HepG2 (cell line): ENCODE measurements around the gene PRCD. TPM values are rescaled to one million over a fixed set of nuclear protein-coding genes. Genes with fewer than 3 reads are reported as not detected.

Experiments used
- ATAC-seq: fragments of 200-7000 bp; cut with Tn5 transposase; 3 replicates; pipeline ENCODE4 v1.9.1; 2020; ENCODE audit warnings: mild to moderate bottlenecking, moderate library complexity
- BruUV-seq: library from RNA; stranded (reverse); fragments of 400-500 nt; replicated peaks from 2 replicates; lab custom pipeline; 2021; lab: Mats Ljungman, UMichigan
- CTCF ChIA-PET: fragments of 300-600 bp; formaldehyde crosslinking; extraction: SDS; loops from one replicate; lab custom pipeline; 2021; ENCODE audit warnings: low total read pairs, inconsistent platforms, low intra/inter-chr PET ratio; lab: Yijun Ruan, JAX
- POLR2A ChIA-PET: fragments of 350-600 bp; sonication (Branson Sonifier 250); formaldehyde crosslinking; loops from one replicate; lab custom pipeline; 2020; ENCODE audit warnings: antibody characterized with exemption, inconsistent platforms; lab: Yijun Ruan, JAX
- DNase-seq: peaks from one replicate; pipeline ENCODE4 v3.0.0-alpha.2; 2015; ENCODE audit warnings: low spot score
- FAIRE-seq: peaks from 3 replicates; lab custom pipeline; 2011; peaks lifted over from hg19 to GRCh38; lab: Jason Lieb, UNC
- H2AFZ ChIP-seq: one replicate; pipeline ENCODE4 v1.6.1; 2011; ENCODE audit warnings: low read length, inconsistent platforms
- H3K27ac ChIP-seq: fragments of 300-600 bp; 3 replicates; pipeline ENCODE4 v1.8.0; 2011; ENCODE audit warnings: mixed run types, mild to moderate bottlenecking, mixed read lengths, low read length, inconsistent platforms; ENCODE audit not compliant: insufficient read depth; ENCODE audit errors: extremely low read length
- H3K27me3 ChIP-seq, 2 experiments: fragments of 200-600 bp in 1 of 2; 2 replicates in 1 of 2; 3 replicates in 1 of 2; pipeline versions ENCODE4 v1.6.0 to v1.8.0; 2011; ENCODE audit warnings: low read length in 2 of 2, mild to moderate bottlenecking in 2 of 2, moderate library complexity in 2 of 2, inconsistent platforms in 1 of 2; ENCODE audit not compliant: insufficient read depth in 2 of 2, control insufficient read depth in 1 of 2
- H3K36me3 ChIP-seq, 2 experiments: fragments of 200-600 bp in 1 of 2; replicated peaks in 1 of 2; 2 replicates in 1 of 2; 3 replicates in 1 of 2; pipeline versions ENCODE4 v1.5.1 to v1.8.0; 2011; ENCODE audit warnings: low read length in 2 of 2, inconsistent platforms in 1 of 2; ENCODE audit not compliant: insufficient read depth in 2 of 2, control insufficient read depth in 1 of 2
- H3K4me1 ChIP-seq: 2 replicates; pipeline ENCODE4 v1.5.1; 2012; ENCODE audit warnings: low read length, inconsistent platforms; ENCODE audit not compliant: insufficient read depth
- H3K4me2 ChIP-seq: 2 replicates; pipeline ENCODE4 v1.6.0; 2011; ENCODE audit warnings: low read depth, low read length, inconsistent platforms
- H3K4me3 ChIP-seq, 3 experiments: fragments of 200-600 bp in 1 of 3; sonication (generic), shearing (Covaris generic) in 1 of 3; replicated peaks in 1 of 3; 2 replicates each; pipeline ENCODE4 v1.5.1; 2011 to 2016; ENCODE audit warnings: low read length in 3 of 3, inconsistent platforms in 2 of 3, low read depth in 2 of 3, mild to moderate bottlenecking in 2 of 3, control low read depth in 1 of 3, mixed read lengths in 1 of 3; ENCODE audit not compliant: insufficient read depth in 1 of 3
- H3K79me2 ChIP-seq: one replicate; pipeline ENCODE4 v1.6.1; 2011; ENCODE audit warnings: low read length, inconsistent platforms; ENCODE audit not compliant: insufficient read depth
- H3K9ac ChIP-seq: 2 replicates; pipeline ENCODE4 v1.6.0; 2011; ENCODE audit warnings: mild to moderate bottlenecking, low read depth, low read length, inconsistent platforms; ENCODE audit not compliant: insufficient read depth
- H3K9me3 ChIP-seq: 2 replicates; pipeline ENCODE4 v1.5.1; 2012; ENCODE audit warnings: mild to moderate bottlenecking, low read length
- H4K20me1 ChIP-seq: 2 replicates; pipeline ENCODE4 v1.6.0; 2011; ENCODE audit warnings: inconsistent platforms, mild to moderate bottlenecking, low read length, moderate library complexity; ENCODE audit not compliant: insufficient read depth
- BRD4 ChIP-seq: sonication (generic); formaldehyde crosslinking; IDR thresholded peaks from 2 replicates; pipeline ENCODE4 v1.4.0; 2020; ENCODE audit warnings: missing genetic modification reagents
- FOXA1 ChIP-seq, 2 experiments: fragments of 450-650 bp in 1 of 2; sonication (generic) in 1 of 2; formaldehyde crosslinking in 1 of 2; IDR thresholded peaks; 2 replicates each; pipeline versions ENCODE4 v1.4.0 to v1.6.1; 2016 to 2020; ENCODE audit warnings: missing genetic modification reagents in 1 of 2
- KLF9 ChIP-seq: IDR thresholded peaks from 2 replicates; pipeline ENCODE4 v1.6.1; 2016; ENCODE audit warnings: low read depth
- SAFB2 ChIP-seq: sonication (generic); formaldehyde crosslinking; IDR thresholded peaks from 2 replicates; pipeline ENCODE4 v1.5.1; 2020; ENCODE audit warnings: missing genetic modification reagents, low read depth, mild to moderate bottlenecking, borderline replicate concordance
- ZNF350 ChIP-seq: sonication (generic); formaldehyde crosslinking; IDR thresholded peaks from 2 replicates; pipeline ENCODE4 v1.4.0; 2020; ENCODE audit warnings: mild to moderate bottlenecking, low read depth, missing genetic modification reagents, borderline replicate concordance
- ZNF670 ChIP-seq: sonication (generic); formaldehyde crosslinking; IDR thresholded peaks from 2 replicates; pipeline ENCODE4 v1.8.0; 2022; ENCODE audit warnings: mild to moderate bottlenecking, missing genetic modification reagents, borderline replicate concordance
- ZNF737 ChIP-seq: sonication (generic); formaldehyde crosslinking; IDR thresholded peaks from 2 replicates; pipeline ENCODE4 v1.5.0; 2020; ENCODE audit warnings: missing genetic modification reagents, mild to moderate bottlenecking, borderline replicate concordance
- ZNF839 ChIP-seq: sonication (generic); formaldehyde crosslinking; IDR thresholded peaks from 2 replicates; pipeline ENCODE4 v1.4.0; 2020; ENCODE audit warnings: missing genetic modification reagents, mild to moderate bottlenecking, borderline replicate concordance
- WGBS: methylation state at CpG from one replicate; pipeline ENCODE4 v1.1.6; 2017; ENCODE audit warnings: low lambda C conversion rate; 5-methylcytosine and 5-hydroxymethylcytosine counted together
- in situ Hi-C: cut with HindIII; loops from 2 replicates; pipeline ENCODE4 v1.10.0; 2017; ENCODE audit warnings: low pct_unique_long_range_greater_than_20kb; ENCODE audit not compliant: extremely low pct_ligation_motif_present
- intact Hi-C: fragments of 100-400 bp; cut with micrococcal nuclease; formaldehyde crosslinking; loops from one replicate; pipeline ENCODE4 v1.10.0; 2022; ENCODE audit not compliant: unreplicated experiment
- polyA plus RNA-seq, 8 experiments: library from polyadenylated mRNA; depleted of rRNA in 3 of 8; stranded (reverse) in 7 of 8; unstranded in 1 of 8; fragments of >200 nt; fragmentation: Illumina TruSeq in 4 of 8; extraction: Trizol in 4 of 8; gene quantifications; 2 replicates each; pipeline versions ENCODE4 v1.2.1 to v1.2.3, GENCODE V29; 2011 to 2016; ENCODE audit warnings: low read depth in 4 of 8, missing spikeins in 1 of 8, mixed read lengths in 1 of 8; ENCODE audit not compliant: insufficient read depth in 1 of 8
- total RNA-seq, 5 experiments: library from RNA; depleted of rRNA; stranded (reverse); fragments of >200 nt; fragmentation: Illumina TruSeq; extraction: Trizol; gene quantifications; 2 replicates each; pipeline ENCODE4 v1.2.3, GENCODE V29; 2016; ENCODE audit warnings: low read depth in 1 of 5
- TF ChIP-seq, protein P1 (sequence below): sonication (generic); formaldehyde crosslinking; IDR thresholded peaks from 2 replicates; pipeline ENCODE4 v1.5.0; 2020; ENCODE audit warnings: mild to moderate bottlenecking, missing genetic modification reagents
- TF ChIP-seq, protein P2 (sequence below): sonication (generic); formaldehyde crosslinking; IDR thresholded peaks from 2 replicates; pipeline ENCODE4 v1.9.0; 2021; ENCODE audit warnings: missing genetic modification reagents, borderline replicate concordance
- TF ChIP-seq, protein P3 (sequence below): sonication (generic); formaldehyde crosslinking; IDR thresholded peaks from 2 replicates; pipeline ENCODE4 v1.9.0; 2021; ENCODE audit warnings: missing genetic modification reagents, borderline replicate concordance
- TF ChIP-seq, protein P4 (sequence below): sonication (generic); formaldehyde crosslinking; IDR thresholded peaks from 2 replicates; pipeline ENCODE4 v1.4.0; 2020; ENCODE audit warnings: missing genetic modification reagents
- TF ChIP-seq, protein P5 (sequence below): IDR thresholded peaks from 2 replicates; pipeline ENCODE4 v1.6.1; 2016; ENCODE audit warnings: control low read depth

PRCD gene
- total and polyA plus RNA-seq, 2 of the 13 experiments (the other 11 are each of a cell fraction or from before 2014, with no cell fraction given), result 0.51 TPM; not detected in 1

DNA sequence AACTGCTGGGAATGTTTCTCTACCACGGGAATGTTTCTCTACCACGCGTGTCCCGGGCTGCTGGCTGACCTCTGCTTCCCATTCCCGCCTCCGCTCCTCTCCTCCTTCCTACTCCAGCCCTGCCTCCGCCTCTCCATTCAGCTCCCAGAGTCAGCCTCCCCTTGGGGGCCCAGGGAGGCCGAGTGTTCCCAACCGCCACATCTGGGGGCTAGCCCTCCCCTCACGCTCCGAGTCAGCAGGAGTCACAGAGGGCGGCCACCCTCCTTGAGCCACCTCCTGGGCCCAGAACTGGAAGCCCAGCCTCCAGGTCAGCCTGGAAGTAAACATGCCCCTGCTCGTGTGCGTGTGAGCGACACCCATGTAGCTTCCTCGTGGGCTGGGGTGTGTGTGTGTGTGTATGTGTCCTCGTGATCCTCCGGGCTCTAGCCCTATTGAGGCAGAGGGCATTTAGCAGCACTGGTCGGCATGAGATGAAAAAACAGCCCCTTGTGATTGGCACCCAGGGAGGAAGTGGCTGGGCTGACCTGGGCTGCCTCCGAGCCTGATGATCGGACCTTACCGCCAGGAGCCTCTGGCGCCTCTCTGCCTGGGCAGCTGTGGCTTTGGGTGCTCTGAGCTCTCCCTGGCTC, 9.6 kb upstream of the PRCD start:
- Histone ChIP-seq H3K36me3 (no peaks in the 10 kb centered on the region), H3K4me2 (peak overlapping the region; percentile 48), H3K4me1 (peaks cover 91% of the 10 kb centered on the region), H2AFZ (no peak overlapping the region), H3K9ac (peak overlapping the region; percentile 29), H3K79me2 (no peaks in the 10 kb centered on the region), H3K9me3 (no peaks in the 10 kb centered on the region), H3K27ac (peak overlapping the region; percentile 60), H4K20me1 (no peaks in the 10 kb centered on the region), H3K4me3 (peak overlapping the region in 1 of 3 experiments; percentile 35; a peak in 1 of 6 replicates), H3K27me3 (no peaks in the 10 kb centered on the region)
- POLR2A ChIA-PET, result interaction anchor here (1.0 to 4.0 kb wide), 6 partner anchors 10 to 31 kb away, joined by 3 to 19 read pairs (median 8); partner anchors contain the start of gene PRCD
- in situ Hi-C loops, result no loop called here
- 41% methylated on average over 21 of the region's 23 CpGs for WGBS
- BruUV-seq, result no TSS peak
- no peak for FAIRE-seq
- DNase-seq, result peak; percentile 39
- peak; percentile 31 for ATAC-seq
- intact Hi-C loops, result no loop called here
- CTCF ChIA-PET, result no interaction called here
- TF ChIP-seq FOXA1 (IDR thresholded peaks at IDR 0.05) (no peak), FOXA1 (CRISPR knock-in tag; IDR thresholded peaks at IDR 0.05) (peak; percentile 73), KLF9 (CRISPR knock-in tag) (no peak), ZNF839 (CRISPR knock-in tag) (0 out of 2 replicates have a peak, but pooled peaks have one; percentile 5), ZNF350 (CRISPR knock-in tag) (no peak), ZNF670 (no peak), BRD4 (CRISPR knock-in tag) (peak; percentile 9; the same call in 1 of the 2 replicates), ZNF737 (CRISPR knock-in tag) (0 out of 2 replicates have a peak, but pooled peaks have one; percentile 37), SAFB2 (CRISPR knock-in tag) (peak; percentile 42; the same call in 1 of the 2 replicates)
- TF ChIP-seq, protein P1, sequence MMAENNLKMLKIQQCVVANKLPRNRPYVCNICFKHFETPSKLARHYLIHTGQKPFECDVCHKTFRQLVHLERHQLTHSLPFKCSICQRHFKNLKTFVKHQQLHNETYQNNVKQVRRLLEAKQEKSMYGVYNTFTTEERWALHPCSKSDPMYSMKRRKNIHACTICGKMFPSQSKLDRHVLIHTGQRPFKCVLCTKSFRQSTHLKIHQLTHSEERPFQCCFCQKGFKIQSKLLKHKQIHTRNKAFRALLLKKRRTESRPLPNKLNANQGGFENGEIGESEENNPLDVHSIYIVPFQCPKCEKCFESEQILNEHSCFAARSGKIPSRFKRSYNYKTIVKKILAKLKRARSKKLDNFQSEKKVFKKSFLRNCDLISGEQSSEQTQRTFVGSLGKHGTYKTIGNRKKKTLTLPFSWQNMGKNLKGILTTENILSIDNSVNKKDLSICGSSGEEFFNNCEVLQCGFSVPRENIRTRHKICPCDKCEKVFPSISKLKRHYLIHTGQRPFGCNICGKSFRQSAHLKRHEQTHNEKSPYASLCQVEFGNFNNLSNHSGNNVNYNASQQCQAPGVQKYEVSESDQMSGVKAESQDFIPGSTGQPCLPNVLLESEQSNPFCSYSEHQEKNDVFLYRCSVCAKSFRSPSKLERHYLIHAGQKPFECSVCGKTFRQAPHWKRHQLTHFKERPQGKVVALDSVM (CRISPR knock-in tag), result peak; percentile 88
- TF ChIP-seq, protein P2, sequence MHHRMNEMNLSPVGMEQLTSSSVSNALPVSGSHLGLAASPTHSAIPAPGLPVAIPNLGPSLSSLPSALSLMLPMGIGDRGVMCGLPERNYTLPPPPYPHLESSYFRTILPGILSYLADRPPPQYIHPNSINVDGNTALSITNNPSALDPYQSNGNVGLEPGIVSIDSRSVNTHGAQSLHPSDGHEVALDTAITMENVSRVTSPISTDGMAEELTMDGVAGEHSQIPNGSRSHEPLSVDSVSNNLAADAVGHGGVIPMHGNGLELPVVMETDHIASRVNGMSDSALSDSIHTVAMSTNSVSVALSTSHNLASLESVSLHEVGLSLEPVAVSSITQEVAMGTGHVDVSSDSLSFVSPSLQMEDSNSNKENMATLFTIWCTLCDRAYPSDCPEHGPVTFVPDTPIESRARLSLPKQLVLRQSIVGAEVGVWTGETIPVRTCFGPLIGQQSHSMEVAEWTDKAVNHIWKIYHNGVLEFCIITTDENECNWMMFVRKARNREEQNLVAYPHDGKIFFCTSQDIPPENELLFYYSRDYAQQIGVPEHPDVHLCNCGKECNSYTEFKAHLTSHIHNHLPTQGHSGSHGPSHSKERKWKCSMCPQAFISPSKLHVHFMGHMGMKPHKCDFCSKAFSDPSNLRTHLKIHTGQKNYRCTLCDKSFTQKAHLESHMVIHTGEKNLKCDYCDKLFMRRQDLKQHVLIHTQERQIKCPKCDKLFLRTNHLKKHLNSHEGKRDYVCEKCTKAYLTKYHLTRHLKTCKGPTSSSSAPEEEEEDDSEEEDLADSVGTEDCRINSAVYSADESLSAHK (CRISPR knock-in tag), result no peak
- TF ChIP-seq, protein P3, sequence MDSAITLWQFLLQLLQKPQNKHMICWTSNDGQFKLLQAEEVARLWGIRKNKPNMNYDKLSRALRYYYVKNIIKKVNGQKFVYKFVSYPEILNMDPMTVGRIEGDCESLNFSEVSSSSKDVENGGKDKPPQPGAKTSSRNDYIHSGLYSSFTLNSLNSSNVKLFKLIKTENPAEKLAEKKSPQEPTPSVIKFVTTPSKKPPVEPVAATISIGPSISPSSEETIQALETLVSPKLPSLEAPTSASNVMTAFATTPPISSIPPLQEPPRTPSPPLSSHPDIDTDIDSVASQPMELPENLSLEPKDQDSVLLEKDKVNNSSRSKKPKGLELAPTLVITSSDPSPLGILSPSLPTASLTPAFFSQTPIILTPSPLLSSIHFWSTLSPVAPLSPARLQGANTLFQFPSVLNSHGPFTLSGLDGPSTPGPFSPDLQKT, result no peak
- TF ChIP-seq, protein P4, sequence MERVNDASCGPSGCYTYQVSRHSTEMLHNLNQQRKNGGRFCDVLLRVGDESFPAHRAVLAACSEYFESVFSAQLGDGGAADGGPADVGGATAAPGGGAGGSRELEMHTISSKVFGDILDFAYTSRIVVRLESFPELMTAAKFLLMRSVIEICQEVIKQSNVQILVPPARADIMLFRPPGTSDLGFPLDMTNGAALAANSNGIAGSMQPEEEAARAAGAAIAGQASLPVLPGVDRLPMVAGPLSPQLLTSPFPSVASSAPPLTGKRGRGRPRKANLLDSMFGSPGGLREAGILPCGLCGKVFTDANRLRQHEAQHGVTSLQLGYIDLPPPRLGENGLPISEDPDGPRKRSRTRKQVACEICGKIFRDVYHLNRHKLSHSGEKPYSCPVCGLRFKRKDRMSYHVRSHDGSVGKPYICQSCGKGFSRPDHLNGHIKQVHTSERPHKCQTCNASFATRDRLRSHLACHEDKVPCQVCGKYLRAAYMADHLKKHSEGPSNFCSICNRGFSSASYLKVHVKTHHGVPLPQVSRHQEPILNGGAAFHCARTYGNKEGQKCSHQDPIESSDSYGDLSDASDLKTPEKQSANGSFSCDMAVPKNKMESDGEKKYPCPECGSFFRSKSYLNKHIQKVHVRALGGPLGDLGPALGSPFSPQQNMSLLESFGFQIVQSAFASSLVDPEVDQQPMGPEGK (CRISPR knock-in tag), result peak; percentile 68
- TF ChIP-seq, protein P5, sequence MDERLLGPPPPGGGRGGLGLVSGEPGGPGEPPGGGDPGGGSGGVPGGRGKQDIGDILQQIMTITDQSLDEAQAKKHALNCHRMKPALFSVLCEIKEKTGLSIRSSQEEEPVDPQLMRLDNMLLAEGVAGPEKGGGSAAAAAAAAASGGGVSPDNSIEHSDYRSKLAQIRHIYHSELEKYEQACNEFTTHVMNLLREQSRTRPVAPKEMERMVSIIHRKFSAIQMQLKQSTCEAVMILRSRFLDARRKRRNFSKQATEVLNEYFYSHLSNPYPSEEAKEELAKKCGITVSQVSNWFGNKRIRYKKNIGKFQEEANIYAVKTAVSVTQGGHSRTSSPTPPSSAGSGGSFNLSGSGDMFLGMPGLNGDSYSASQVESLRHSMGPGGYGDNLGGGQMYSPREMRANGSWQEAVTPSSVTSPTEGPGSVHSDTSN (CRISPR knock-in tag), result peak; percentile 70; the same call in 1 of the 2 replicates
